ENCODE measurements around the gene KRT3.

KRT3 gene

GRCh38 chr12:52740584-52740983 is 55.3 kb downstream of the KRT3 start (continued):
- TF ChIP-seq ZIC2 (tag by site-specific recombination; IDR thresholded peaks at IDR 0.05) = no peak
- no peak for TF ChIP-seq BCL6B (tag by site-specific recombination; IDR thresholded peaks at IDR 0.05)
- TF ChIP-seq ZSCAN18 (tag by site-specific recombination; IDR thresholded peaks at IDR 0.05) = no peak
- TF ChIP-seq ZNF335 (tag by site-specific recombination; conservative IDR thresholded peaks at IDR 0.05) = no peak
- no peak for TF ChIP-seq ZNF394 (tag by site-specific recombination; IDR thresholded peaks at IDR 0.05; ENCODE audit: borderline replicate concordance)
- no peak for TF ChIP-seq ZNF157 (tag by site-specific recombination; IDR thresholded peaks at IDR 0.05)
- TF ChIP-seq ZNF416 (tag by site-specific recombination; IDR thresholded peaks at IDR 0.05) = no peak
- no peak for TF ChIP-seq ZNF211 (tag by site-specific recombination; IDR thresholded peaks at IDR 0.05; ENCODE audit: low read depth)
- no peak for TF ChIP-seq PBX3 (CRISPR knock-in tag; IDR thresholded peaks at IDR 0.05)
- TF ChIP-seq ZNF629 (tag by site-specific recombination; IDR thresholded peaks at IDR 0.05) = peak; percentile 72
- 0 out of 2 replicates have a peak, but pooled peaks have one; percentile 46 for TF ChIP-seq ZXDB (tag by site-specific recombination; IDR thresholded peaks at IDR 0.05)
- TF ChIP-seq ZNF747 (tag by site-specific recombination; IDR thresholded peaks at IDR 0.05) = no peak
- TF ChIP-seq ZBTB8A (tag by site-specific recombination; IDR thresholded peaks at IDR 0.05) = no peak
- TF ChIP-seq ZNF645 (tag by site-specific recombination; IDR thresholded peaks at IDR 0.05) = no peak
- TF ChIP-seq ZNF692 (tag by site-specific recombination; IDR thresholded peaks at IDR 0.05) = 0 out of 2 replicates have a peak, but pooled peaks have one; percentile 12
- TF ChIP-seq ZNF174 (tag by site-specific recombination; IDR thresholded peaks at IDR 0.05) = no peak
- TF ChIP-seq ZBTB17 (tag by site-specific recombination; IDR thresholded peaks at IDR 0.05) = no peak
- no peak for TF ChIP-seq ZNF341 (tag by site-specific recombination; IDR thresholded peaks at IDR 0.05; ENCODE audit: low read depth)
- TF ChIP-seq ZNF26 (tag by site-specific recombination; IDR thresholded peaks at IDR 0.05) = no peak
- TF ChIP-seq ZNF704 (tag by site-specific recombination; IDR thresholded peaks at IDR 0.05) = no peak
- TF ChIP-seq ZEB2 (tag by site-specific recombination; IDR thresholded peaks at IDR 0.05) = peak; percentile 51
- 0 out of 2 replicates have a peak, but pooled peaks have one; percentile 46 for TF ChIP-seq ZNF660 (tag by site-specific recombination; IDR thresholded peaks at IDR 0.05)
- TF ChIP-seq ZNF596 (tag by site-specific recombination; IDR thresholded peaks at IDR 0.05) = no peak
- no peak for TF ChIP-seq ZNF350 (tag by site-specific recombination; IDR thresholded peaks at IDR 0.05)
- 0 out of 2 replicates have a peak, but pooled peaks have one; percentile 13 for TF ChIP-seq ZNF664 (tag by site-specific recombination; IDR thresholded peaks at IDR 0.05)
- no peak for TF ChIP-seq ELK4 (IDR thresholded peaks at IDR 0.05; ENCODE audit: borderline replicate concordance, low read depth, low read length)
- no peak for TF ChIP-seq ZNF202 (tag by site-specific recombination; IDR thresholded peaks at IDR 0.05; ENCODE audit: borderline replicate concordance)
- no peak for TF ChIP-seq SP2 (tag by site-specific recombination; IDR thresholded peaks at IDR 0.05)
- TF ChIP-seq ZNF555 (tag by site-specific recombination; conservative IDR thresholded peaks at IDR 0.05) = no peak
- no peak; the same call in 1 of the 2 replicates for TF ChIP-seq KLF16 (tag by site-specific recombination; IDR thresholded peaks at IDR 0.05)
